ENCODE measurements around the gene RTN4RL2.
A peak's percentile ranks its signal among the peaks of the same experiment; 100 is the strongest.

The RTN4RL2 gene

GRCh38 chr11:57481915-57482781 lies 21.8 kb downstream of the RTN4RL2 start:
- H3K36me3 Mint-ChIP-seq (ENCODE audit: insufficient read depth), result peaks cover 10% of the 10 kb centered on the region
- H3K27ac Mint-ChIP-seq, result no peak overlapping the region
- H3K4me3 Mint-ChIP-seq, result peak overlapping the region in 1 of 2 donors; percentile 37
- ATAC-seq (replicated peaks) (no peak), DNase-seq (no peak)
- peaks cover 0 to 31% of the 10 kb centered on the region in 2 donors for H3K27me3 Mint-ChIP-seq
- H3K9me3 Mint-ChIP-seq, result no peaks in the 10 kb centered on the region
- peaks cover 9 to 19% of the 10 kb centered on the region in 2 donors for H3K4me1 Mint-ChIP-seq (ENCODE audit: low read depth in 2 of 2)

- ATAC-seq (replicated peaks) (peak; percentile 72), DNase-seq (peak; percentile 43 to 57 (median 46))
- peaks cover 12% of the 10 kb centered on the region for H3K36me3 Mint-ChIP-seq (ENCODE audit: insufficient read depth)
- peak overlapping the region in 1 of 2 donors; percentile 30 for H3K4me3 Mint-ChIP-seq
- peaks cover 7 to 18% of the 10 kb centered on the region in 2 donors for H3K4me1 Mint-ChIP-seq (ENCODE audit: low read depth in 2 of 2)
- no peak overlapping the region for H3K27ac Mint-ChIP-seq
- H3K9me3 Mint-ChIP-seq, result no peaks in the 10 kb centered on the region
- H3K27me3 Mint-ChIP-seq, result peaks cover 0 to 32% of the 10 kb centered on the region in 2 donors
Observed at GRCh38 chr11:57482782-57483561, 22.6 kb downstream of the RTN4RL2 start.

- Mint-ChIP-seq H3K27me3 (peaks cover 0 to 38% of the 10 kb centered on the region in 2 donors), H3K27ac (no peak overlapping the region), H3K9me3 (no peaks in the 10 kb centered on the region), H3K4me1 (ENCODE audit: low read depth in 2 of 2) (peaks cover 7 to 14% of the 10 kb centered on the region in 2 donors), H3K36me3 (ENCODE audit: insufficient read depth) (peaks cover 12% of the 10 kb centered on the region), H3K4me3 (no peak overlapping the region)
- DNase-seq, result no peak
- ATAC-seq (replicated peaks), result no peak
Observed at GRCh38 chr11:57483562-57483918, 23.2 kb downstream of the RTN4RL2 start.

- H3K36me3 Mint-ChIP-seq (ENCODE audit: insufficient read depth), result peaks cover 15% of the 10 kb centered on the region
- DNase-seq (no peak), ATAC-seq (replicated peaks) (no peak)
- H3K27ac Mint-ChIP-seq, result no peak overlapping the region
- H3K9me3 Mint-ChIP-seq, result no peaks in the 10 kb centered on the region
- H3K4me3 Mint-ChIP-seq, result no peak overlapping the region
- peaks cover 0 to 45% of the 10 kb centered on the region in 2 donors for H3K27me3 Mint-ChIP-seq
- H3K4me1 Mint-ChIP-seq (ENCODE audit: low read depth in 2 of 2), result peaks cover 7 to 14% of the 10 kb centered on the region in 2 donors
Observed at GRCh38 chr11:57484141-57484710, 23.9 kb downstream of the RTN4RL2 start.

GRCh38 chr11:57485217-57485990 lies 25.1 kb downstream of the RTN4RL2 start:
- no peak for ATAC-seq (replicated peaks)
- Mint-ChIP-seq H3K27ac (peak overlapping the region in 1 of 2 donors; percentile 8), H3K9me3 (no peaks in the 10 kb centered on the region), H3K4me3 (no peak overlapping the region), H3K4me1 (ENCODE audit: low read depth in 2 of 2) (peaks cover 1 to 4% of the 10 kb centered on the region in 2 donors), H3K36me3 (ENCODE audit: insufficient read depth) (peaks cover 15% of the 10 kb centered on the region), H3K27me3 (peaks cover 0 to 45% of the 10 kb centered on the region in 2 donors)
- DNase-seq, result no peak

GRCh38 chr11:57487021-57487778 lies 26.9 kb downstream of the RTN4RL2 start:
- no peak for ATAC-seq (replicated peaks)
- H3K4me3 Mint-ChIP-seq, result no peak overlapping the region

GRCh38 chr11:57487920-57488659 lies 27.8 kb downstream of the RTN4RL2 start:
- ATAC-seq (replicated peaks), result no peak
- H3K4me3 Mint-ChIP-seq, result no peak overlapping the region
- DNase-seq, result no peak
- H3K9me3 Mint-ChIP-seq, result no peaks in the 10 kb centered on the region
- no peaks in the 10 kb centered on the region for H3K4me1 Mint-ChIP-seq (ENCODE audit: low read depth in 2 of 2)
- H3K27ac Mint-ChIP-seq, result no peak overlapping the region
- peaks cover 13% of the 10 kb centered on the region for H3K36me3 Mint-ChIP-seq (ENCODE audit: insufficient read depth)
- H3K27me3 Mint-ChIP-seq, result peaks cover 0 to 35% of the 10 kb centered on the region in 2 donors

More at GRCh38 chr11:57487021-57487778, 26.9 kb downstream of the RTN4RL2 start:
- peaks cover 13% of the 10 kb centered on the region for H3K36me3 Mint-ChIP-seq (ENCODE audit: insufficient read depth)
- no peak for DNase-seq
- H3K27me3 Mint-ChIP-seq, result peaks cover 0 to 37% of the 10 kb centered on the region in 2 donors
- no peaks in the 10 kb centered on the region for H3K4me1 Mint-ChIP-seq (ENCODE audit: low read depth in 2 of 2)
- no peak overlapping the region for H3K27ac Mint-ChIP-seq
- no peaks in the 10 kb centered on the region for H3K9me3 Mint-ChIP-seq

GRCh38 chr11:57490456-57491248 lies 30.3 kb downstream of the RTN4RL2 start:
- Mint-ChIP-seq H3K4me1 (ENCODE audit: low read depth in 2 of 2) (peaks cover 0 to 4% of the 10 kb centered on the region in 2 donors), H3K36me3 (ENCODE audit: insufficient read depth) (peaks cover 14% of the 10 kb centered on the region), H3K27me3 (peaks cover 0 to 19% of the 10 kb centered on the region in 2 donors), H3K4me3 (no peak overlapping the region), H3K9me3 (no peaks in the 10 kb centered on the region), H3K27ac (no peak overlapping the region)
- DNase-seq, result no peak
- no peak for ATAC-seq (replicated peaks)

GRCh38 chr11:57491371-57492061 lies 31.2 kb downstream of the RTN4RL2 start:
- H3K4me1 Mint-ChIP-seq (ENCODE audit: low read depth in 2 of 2), result peaks cover 0 to 4% of the 10 kb centered on the region in 2 donors
- H3K4me3 Mint-ChIP-seq, result no peak overlapping the region
- no peak overlapping the region for H3K27ac Mint-ChIP-seq
- H3K9me3 Mint-ChIP-seq, result no peaks in the 10 kb centered on the region
- H3K36me3 Mint-ChIP-seq (ENCODE audit: insufficient read depth), result peaks cover 14% of the 10 kb centered on the region
- ATAC-seq (replicated peaks), result peak; percentile 60
- H3K27me3 Mint-ChIP-seq, result peaks cover 0 to 15% of the 10 kb centered on the region in 2 donors
- DNase-seq, result peak; percentile 29 to 43 (median 37)

- H3K4me3 Mint-ChIP-seq, result no peak overlapping the region
- H3K4me1 Mint-ChIP-seq (ENCODE audit: low read depth in 2 of 2), result peaks cover 0 to 4% of the 10 kb centered on the region in 2 donors
- ATAC-seq (replicated peaks) (peak; percentile 92), DNase-seq (peak; percentile 70 to 73 (median 71))
- H3K9me3 Mint-ChIP-seq, result no peaks in the 10 kb centered on the region
- H3K27ac Mint-ChIP-seq, result no peak overlapping the region
- peaks cover 0 to 5% of the 10 kb centered on the region in 2 donors for H3K27me3 Mint-ChIP-seq
- H3K36me3 Mint-ChIP-seq (ENCODE audit: insufficient read depth), result peaks cover 14% of the 10 kb centered on the region
Observed at GRCh38 chr11:57493507-57494503, 33.5 kb downstream of the RTN4RL2 start.

Data from effector memory CD8-positive, alpha-beta T cell (primary cell).